ENCODE data around the gene WNT9B.

WNT9B gene

GRCh38 chr17:46812624-46813318 is 38.6 kb upstream of the WNT9B start:
- DNase-seq (ENCODE audit: low read depth in 1 of 2, low spot score in 1 of 2): no peak
- peaks cover 16% of the 10 kb centered on the region for H3K27me3 ChIP-seq (ENCODE audit: insufficient read depth, poor library complexity, severe bottlenecking)
- TF ChIP-seq CTCF (IDR thresholded peaks at IDR 0.05; ENCODE audit: insufficient read depth, low read length): no peak
- no peak for TF ChIP-seq GABPA (IDR thresholded peaks at IDR 0.05; ENCODE audit: low read depth)
- no peak for TF ChIP-seq SPI1 (IDR thresholded peaks at IDR 0.05; ENCODE audit: borderline replicate concordance, low read depth)
- TF ChIP-seq POLR2AphosphoS5 (IDR thresholded peaks at IDR 0.05; ENCODE audit: low read depth): no peak
- no peak for TF ChIP-seq REST (IDR thresholded peaks at IDR 0.05; ENCODE audit: insufficient replicate concordance, low read depth)
- no peak overlapping the region for H3K27ac ChIP-seq (replicated peaks)
- no peak overlapping the region for H3K4me3 ChIP-seq (replicated peaks; ENCODE audit: insufficient read depth, low read length)

DNA sequence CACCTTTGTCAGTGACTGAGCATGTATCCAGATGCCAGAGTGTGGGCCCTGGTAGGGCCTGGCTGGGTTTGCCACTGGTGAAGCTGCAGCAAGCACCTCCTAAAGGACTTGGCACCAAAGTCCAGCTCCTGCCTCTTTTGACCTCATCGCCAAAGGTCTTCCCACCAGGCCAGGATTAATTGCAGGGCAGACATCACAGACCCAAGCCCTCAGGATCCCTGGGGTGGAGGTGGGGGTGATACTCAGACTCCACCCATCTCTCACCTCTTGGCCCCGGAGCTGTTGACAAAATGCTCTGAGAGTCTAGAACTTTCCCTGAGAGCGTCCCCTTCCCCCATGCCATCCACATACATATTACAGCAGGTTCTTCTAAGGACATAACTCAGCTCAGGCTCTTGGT is 37.5 kb upstream of the WNT9B start:
- H3K27me3 ChIP-seq (ENCODE audit: insufficient read depth, poor library complexity, severe bottlenecking): peaks cover 24% of the 10 kb centered on the region
- TF ChIP-seq SPI1 (IDR thresholded peaks at IDR 0.05; ENCODE audit: borderline replicate concordance, low read depth) (no peak), POLR2AphosphoS5 (IDR thresholded peaks at IDR 0.05; ENCODE audit: low read depth) (no peak), CTCF (IDR thresholded peaks at IDR 0.05; ENCODE audit: insufficient read depth, low read length) (no peak), GABPA (IDR thresholded peaks at IDR 0.05; ENCODE audit: low read depth) (no peak)
- DNase-seq (ENCODE audit: low read depth in 1 of 2, low spot score in 1 of 2): no peak
- H3K27ac ChIP-seq (replicated peaks): no peak overlapping the region
- H3K4me3 ChIP-seq (replicated peaks; ENCODE audit: insufficient read depth, low read length): no peak overlapping the region

DNA sequence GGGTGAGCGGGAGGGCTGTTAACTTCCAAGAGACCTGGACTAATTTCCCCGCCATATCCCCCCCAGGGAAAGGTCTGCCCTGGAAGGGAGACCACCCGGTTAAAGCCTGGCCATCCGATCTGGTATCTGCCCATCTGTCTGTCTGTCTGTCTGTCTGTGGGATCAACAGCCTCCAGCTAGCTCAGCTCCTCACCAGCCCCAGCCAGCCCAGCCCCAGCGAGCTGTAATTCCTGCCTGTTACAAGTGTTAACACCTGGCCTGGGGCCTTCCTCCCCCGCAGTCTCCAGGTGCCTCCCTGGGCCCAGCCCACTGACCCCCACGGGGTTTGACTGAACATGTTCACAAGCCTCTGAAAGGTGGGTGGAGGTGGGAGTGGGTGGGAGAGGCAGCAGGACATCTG is 36.9 kb upstream of the WNT9B start:
- TF ChIP-seq CTCF (IDR thresholded peaks at IDR 0.05; ENCODE audit: insufficient read depth, low read length): no peak
- Histone ChIP-seq H3K27me3 (ENCODE audit: insufficient read depth, poor library complexity, severe bottlenecking) (peaks cover 30% of the 10 kb centered on the region), H3K4me3 (replicated peaks; ENCODE audit: insufficient read depth, low read length) (no peak overlapping the region), H3K27ac (replicated peaks) (no peak overlapping the region)
- DNase-seq (ENCODE audit: low read depth in 1 of 2, low spot score in 1 of 2): no peak

GRCh38 chr17:46815474-46816353 is 35.7 kb upstream of the WNT9B start:
- Histone ChIP-seq H3K27ac (replicated peaks) (no peak overlapping the region), H3K27me3 (ENCODE audit: insufficient read depth, poor library complexity, severe bottlenecking) (peaks cover 42% of the 10 kb centered on the region), H3K4me3 (replicated peaks; ENCODE audit: insufficient read depth, low read length) (no peak overlapping the region)
- DNase-seq (ENCODE audit: low read depth in 1 of 2, low spot score in 1 of 2): no peak
- TF ChIP-seq REST (IDR thresholded peaks at IDR 0.05; ENCODE audit: insufficient replicate concordance, low read depth) (no peak), POLR2AphosphoS5 (IDR thresholded peaks at IDR 0.05; ENCODE audit: low read depth) (no peak), GABPA (IDR thresholded peaks at IDR 0.05; ENCODE audit: low read depth) (no peak), SPI1 (IDR thresholded peaks at IDR 0.05; ENCODE audit: borderline replicate concordance, low read depth) (no peak), CTCF (IDR thresholded peaks at IDR 0.05; ENCODE audit: insufficient read depth, low read length) (no peak)

Data from HL-60 (cell line).